ENCODE measurements around the gene NRARP. TPM values are rescaled to one million over a fixed set of nuclear protein-coding genes. Genes with fewer than 3 reads are reported as not detected.
A peak's percentile ranks its signal among the peaks of the same experiment; 100 is the strongest.

Gene NRARP
- 1 to 10 TPM; 2.1 to 6.9 (median 3.5) TPM for total RNA-seq

GRCh38 chr9:137302118-137302448 is at the start of gene NRARP:
Gene NRARP, minus strand, starts transcription at chr9:137302271. Its CDS starts 343 bp downstream, at chr9:137301928.
- Histone ChIP-seq H3K4me3 (peak within 1 kb of the TSS; percentile 43 to 76 (median 59)), H3K27ac (peak within 1 kb of the TSS; percentile 89 to 93), H3K9me3 (no peaks in the 10 kb centered on the region), H3K27me3 (peaks cover 0 to 2% of the 10 kb centered on the region in 2 donors), H3K4me1 (peaks cover 23 to 29% of the 10 kb centered on the region in 2 donors), H3K36me3 (no peaks in the 10 kb centered on the region)
- peak; percentile 86 to 89 for DNase-seq (ENCODE audit: low spot score in 2 of 2)
- intact Hi-C loops (cut with DNase I; ENCODE audit: low total_unique reads), result no loop called here
- TF ChIP-seq, protein P1, sequence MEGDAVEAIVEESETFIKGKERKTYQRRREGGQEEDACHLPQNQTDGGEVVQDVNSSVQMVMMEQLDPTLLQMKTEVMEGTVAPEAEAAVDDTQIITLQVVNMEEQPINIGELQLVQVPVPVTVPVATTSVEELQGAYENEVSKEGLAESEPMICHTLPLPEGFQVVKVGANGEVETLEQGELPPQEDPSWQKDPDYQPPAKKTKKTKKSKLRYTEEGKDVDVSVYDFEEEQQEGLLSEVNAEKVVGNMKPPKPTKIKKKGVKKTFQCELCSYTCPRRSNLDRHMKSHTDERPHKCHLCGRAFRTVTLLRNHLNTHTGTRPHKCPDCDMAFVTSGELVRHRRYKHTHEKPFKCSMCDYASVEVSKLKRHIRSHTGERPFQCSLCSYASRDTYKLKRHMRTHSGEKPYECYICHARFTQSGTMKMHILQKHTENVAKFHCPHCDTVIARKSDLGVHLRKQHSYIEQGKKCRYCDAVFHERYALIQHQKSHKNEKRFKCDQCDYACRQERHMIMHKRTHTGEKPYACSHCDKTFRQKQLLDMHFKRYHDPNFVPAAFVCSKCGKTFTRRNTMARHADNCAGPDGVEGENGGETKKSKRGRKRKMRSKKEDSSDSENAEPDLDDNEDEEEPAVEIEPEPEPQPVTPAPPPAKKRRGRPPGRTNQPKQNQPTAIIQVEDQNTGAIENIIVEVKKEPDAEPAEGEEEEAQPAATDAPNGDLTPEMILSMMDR (IDR thresholded peaks at IDR 0.05), result no peak
- TF ChIP-seq POLR2AphosphoS5 (IDR thresholded peaks at IDR 0.05) (peak in 2 of 3 donors; percentile 10 to 44), POLR2A (IDR thresholded peaks at IDR 0.05) (no peak)

- no peak for TF ChIP-seq POLR2AphosphoS5 (IDR thresholded peaks at IDR 0.05)
- TF ChIP-seq, protein P1 (IDR thresholded peaks at IDR 0.05), result no peak
- no peak for TF ChIP-seq POLR2A (IDR thresholded peaks at IDR 0.05)
- H3K36me3 ChIP-seq, result no peaks in the 10 kb centered on the region
Observed at GRCh38 chr9:137350696-137351584, 48.9 kb upstream of the NRARP start.

GRCh38 chr9:137349471-137350033 is 47.5 kb upstream of the NRARP start:
- Histone ChIP-seq H3K36me3 (no peaks in the 10 kb centered on the region), H3K27ac (no peak overlapping the region), H3K9me3 (peaks cover 8 to 10% of the 10 kb centered on the region in 2 donors), H3K27me3 (no peaks in the 10 kb centered on the region), H3K4me3 (no peak overlapping the region), H3K4me1 (no peaks in the 10 kb centered on the region)
- TF ChIP-seq POLR2AphosphoS5 (IDR thresholded peaks at IDR 0.05) (no peak), POLR2A (IDR thresholded peaks at IDR 0.05) (no peak)
- TF ChIP-seq, protein P1 (IDR thresholded peaks at IDR 0.05), result no peak
- intact Hi-C loops (cut with DNase I; ENCODE audit: low total_unique reads), result no loop called here
- peak; percentile 7 to 44 for DNase-seq (ENCODE audit: low spot score in 2 of 2)

More at GRCh38 chr9:137350696-137351584, 48.9 kb upstream of the NRARP start:
- Histone ChIP-seq H3K27ac (no peak overlapping the region), H3K27me3 (no peaks in the 10 kb centered on the region), H3K4me3 (no peak overlapping the region), H3K9me3 (peaks cover 8 to 13% of the 10 kb centered on the region in 2 donors), H3K4me1 (no peaks in the 10 kb centered on the region)
- no peak for DNase-seq (ENCODE audit: low spot score in 2 of 2)
- intact Hi-C loops (cut with DNase I; ENCODE audit: low total_unique reads), result no loop called here

GRCh38 chr9:137348769-137349470 is 46.8 kb upstream of the NRARP start:
- no peaks in the 10 kb centered on the region for H3K4me1 ChIP-seq
- H3K36me3 ChIP-seq, result no peaks in the 10 kb centered on the region
- no peak overlapping the region for H3K27ac ChIP-seq
- H3K9me3 ChIP-seq, result peaks cover 8 to 10% of the 10 kb centered on the region in 2 donors
- no peak for DNase-seq (ENCODE audit: low spot score in 2 of 2)
- TF ChIP-seq POLR2AphosphoS5 (IDR thresholded peaks at IDR 0.05) (no peak), POLR2A (IDR thresholded peaks at IDR 0.05) (no peak)
- TF ChIP-seq, protein P1 (IDR thresholded peaks at IDR 0.05), result no peak
- H3K4me3 ChIP-seq, result no peak overlapping the region
- intact Hi-C loops (cut with DNase I; ENCODE audit: low total_unique reads), result no loop called here
- H3K27me3 ChIP-seq, result no peaks in the 10 kb centered on the region
